ENCODE results near the gene KAZN.
"Not testable (repeated sequence)": the region's sequence is repeated elsewhere in the genome, so short reads cannot be mapped to it uniquely, and the experiment has no call there.

Gene KAZN

DNA sequence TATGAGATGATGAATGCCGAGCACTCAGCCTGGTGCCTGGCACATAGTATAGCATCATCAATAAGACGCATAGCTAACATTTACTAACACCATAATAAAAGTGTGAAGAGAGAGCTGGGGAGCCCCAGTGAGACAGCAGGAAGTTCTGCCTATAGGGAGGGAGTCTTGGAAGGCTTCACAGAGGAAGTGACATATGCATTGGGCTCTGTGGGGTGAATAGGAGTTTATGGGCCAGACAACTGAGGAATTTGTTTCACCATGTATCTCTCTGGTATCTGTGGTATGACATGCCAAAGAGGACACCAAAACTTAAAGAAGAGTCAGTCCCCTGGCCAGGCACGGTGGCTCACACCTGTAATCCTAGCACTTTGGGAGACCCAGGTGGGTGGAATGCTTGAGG lies 436.8 kb downstream of the KAZN start:
- DNase-seq (ENCODE audit: low read depth in 2 of 2), result no peak

DNA sequence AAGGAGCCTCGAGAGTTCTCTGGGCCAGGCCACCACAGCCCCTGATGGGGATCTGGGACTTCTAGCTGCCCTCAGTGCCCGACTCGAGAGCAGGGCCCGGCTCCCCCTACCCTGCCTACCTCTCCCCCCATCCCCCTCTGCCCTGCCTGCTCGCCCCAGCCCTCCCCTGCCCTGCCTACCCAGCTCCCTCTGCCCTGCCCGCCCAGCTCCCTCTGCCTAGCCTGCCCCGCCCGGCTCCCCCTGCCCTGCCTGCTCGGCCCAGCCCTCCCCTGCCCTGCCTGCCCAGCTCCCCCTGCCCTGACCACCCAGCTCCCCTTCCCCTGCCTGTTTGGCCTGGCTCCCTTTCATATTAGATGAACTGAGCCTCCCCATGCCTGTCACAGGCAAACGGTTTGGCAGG lies 437.6 kb downstream of the KAZN start:
- no peak for DNase-seq (ENCODE audit: low read depth in 2 of 2)

DNA sequence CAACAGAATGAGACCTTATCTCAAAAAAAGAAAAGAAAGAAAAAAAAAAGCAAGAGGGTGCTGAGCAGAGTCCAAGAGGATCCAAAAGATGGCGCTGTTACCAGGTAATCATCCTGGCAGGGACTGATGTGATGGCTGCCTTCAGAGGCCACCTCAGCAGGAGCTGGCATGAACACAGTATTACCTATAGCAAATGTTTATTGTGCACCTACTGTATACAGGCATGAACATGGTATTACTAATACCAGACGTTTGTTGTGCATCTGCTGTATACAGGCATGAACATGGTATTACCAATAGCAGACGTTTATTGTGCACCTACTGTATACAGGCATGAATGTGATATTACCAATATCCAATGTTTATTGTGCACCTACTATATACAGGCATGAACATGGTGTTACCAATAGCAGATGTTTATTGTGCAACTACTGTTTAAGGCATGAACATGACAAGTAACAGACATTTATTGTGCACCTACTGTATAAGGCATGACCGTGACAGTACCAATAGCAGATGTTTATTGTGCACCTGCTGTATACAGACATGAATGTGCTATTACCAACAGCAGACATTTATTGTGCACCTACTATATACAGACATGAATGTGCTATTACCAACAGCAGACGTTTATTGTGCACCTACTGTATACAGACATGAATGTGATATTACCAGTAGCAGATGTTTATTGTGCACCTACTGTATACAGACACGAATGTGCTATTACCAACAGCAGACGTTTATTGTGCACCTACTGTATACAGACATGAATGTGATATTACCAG lies 439.9 kb downstream of the KAZN start:
- DNase-seq (ENCODE audit: low read depth in 2 of 2), result no peak

DNA sequence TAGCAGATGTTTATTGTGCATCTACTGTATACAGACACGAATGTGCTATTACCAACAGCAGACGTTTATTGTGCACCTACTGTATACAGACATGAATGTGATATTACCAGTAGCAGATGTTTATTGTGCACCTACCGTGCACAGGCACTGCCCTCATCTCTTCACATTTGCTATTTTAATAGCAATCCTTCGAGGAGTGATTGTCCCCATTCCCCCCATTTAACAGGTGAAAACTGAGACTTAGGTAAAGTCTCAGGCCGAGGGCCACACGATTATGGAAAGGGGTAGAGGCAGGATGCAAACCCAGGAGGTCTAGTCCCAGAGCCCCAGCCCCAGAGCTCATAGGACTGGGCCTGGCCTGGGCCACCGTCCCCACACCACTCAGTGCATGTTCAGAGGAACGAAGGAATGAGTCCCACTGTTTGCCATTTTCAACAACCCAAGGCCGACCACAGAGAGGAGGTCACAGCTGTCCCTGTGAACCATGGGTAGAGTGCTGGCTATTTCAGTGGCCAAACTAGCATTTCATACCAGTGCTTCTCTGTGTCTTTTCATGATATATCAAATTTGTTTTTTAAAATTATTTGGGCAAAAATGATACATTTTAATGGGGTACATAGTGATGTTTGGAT lies 440.6 kb downstream of the KAZN start:
- no peak for DNase-seq (ENCODE audit: low read depth in 2 of 2)

DNA sequence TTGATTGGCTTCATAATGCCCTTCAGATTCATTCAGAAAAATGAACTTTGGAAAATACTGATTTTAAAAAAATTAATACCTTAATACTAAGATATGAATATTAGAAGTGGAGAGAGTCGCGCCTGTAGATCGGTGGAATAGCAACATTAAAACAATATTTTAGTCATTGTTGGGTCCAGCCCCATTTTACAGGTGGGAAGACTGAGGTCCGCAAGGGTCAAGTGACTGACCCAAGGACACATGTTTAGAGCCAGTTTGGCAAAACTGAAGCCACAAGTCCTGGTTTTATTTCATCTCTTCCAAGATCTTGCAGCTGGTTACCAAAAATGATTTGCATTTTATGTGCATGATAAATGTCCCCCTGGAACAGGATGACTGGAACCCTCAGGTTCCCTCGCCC lies 441.4 kb downstream of the KAZN start:
- DNase-seq (ENCODE audit: low read depth in 2 of 2), result no peak

DNA sequence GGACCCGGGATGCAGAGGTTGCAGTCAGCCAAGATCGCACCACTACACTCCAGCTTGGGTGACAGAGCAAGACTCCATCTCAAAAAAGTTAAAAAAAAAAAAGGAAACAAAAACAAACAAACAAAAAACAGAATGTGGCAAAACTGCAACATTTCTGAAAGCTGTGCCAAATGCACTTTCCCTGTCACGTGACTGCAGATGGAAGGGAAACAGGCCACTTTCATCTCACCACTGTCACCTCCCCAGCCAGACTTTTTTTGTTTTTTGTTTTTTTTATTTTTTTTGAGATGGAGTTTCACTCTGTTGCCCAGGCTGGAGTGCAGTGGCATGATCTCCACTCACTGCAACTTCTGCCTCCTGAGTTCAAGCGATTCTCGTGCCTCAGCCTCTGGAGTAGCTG lies 442.2 kb downstream of the KAZN start:
- not testable (repeated sequence) for DNase-seq (ENCODE audit: low read depth in 2 of 2)

DNA sequence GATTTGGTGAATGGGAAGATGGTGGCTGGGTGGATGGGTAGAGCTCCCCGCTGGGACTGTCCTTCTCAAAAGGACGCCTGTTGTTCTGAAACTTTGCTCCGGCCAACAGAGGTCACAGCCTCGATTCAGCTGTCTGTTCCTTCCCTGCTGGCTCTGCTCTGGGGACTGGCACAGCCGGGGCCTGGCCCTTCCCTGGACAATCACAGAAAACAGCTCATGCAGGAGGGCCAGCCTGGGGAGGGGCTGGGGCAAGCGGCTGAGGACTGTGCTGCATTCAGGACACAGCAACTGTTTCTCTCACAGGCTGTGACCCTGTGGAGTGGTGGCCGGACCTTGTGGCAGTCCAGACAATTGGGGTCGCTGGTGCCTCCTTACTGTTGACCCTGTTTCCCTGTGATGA lies 444.4 kb downstream of the KAZN start:
- no peak for DNase-seq (ENCODE audit: low read depth in 2 of 2)

DNA sequence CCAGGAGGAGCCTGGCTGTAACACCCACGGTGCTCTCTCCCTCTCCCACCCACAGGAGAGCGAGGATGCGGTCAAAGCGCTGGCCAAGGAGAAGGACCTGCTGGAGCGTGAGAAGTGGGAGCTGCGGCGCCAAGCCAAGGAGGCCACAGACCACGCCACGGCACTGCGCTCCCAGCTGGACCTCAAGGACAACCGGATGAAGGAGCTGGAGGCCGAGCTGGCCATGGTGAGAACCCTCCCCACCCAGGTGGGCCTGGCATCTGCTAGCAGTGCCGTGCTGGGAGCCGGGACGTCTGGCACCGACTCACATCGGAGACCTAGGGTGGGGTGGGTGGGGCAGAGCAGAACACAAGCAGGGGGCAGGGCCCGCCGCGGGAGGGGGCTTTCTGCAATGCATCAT lies 445.4 kb downstream of the KAZN start:
- DNase-seq (ENCODE audit: low read depth in 2 of 2), result no peak

DNA sequence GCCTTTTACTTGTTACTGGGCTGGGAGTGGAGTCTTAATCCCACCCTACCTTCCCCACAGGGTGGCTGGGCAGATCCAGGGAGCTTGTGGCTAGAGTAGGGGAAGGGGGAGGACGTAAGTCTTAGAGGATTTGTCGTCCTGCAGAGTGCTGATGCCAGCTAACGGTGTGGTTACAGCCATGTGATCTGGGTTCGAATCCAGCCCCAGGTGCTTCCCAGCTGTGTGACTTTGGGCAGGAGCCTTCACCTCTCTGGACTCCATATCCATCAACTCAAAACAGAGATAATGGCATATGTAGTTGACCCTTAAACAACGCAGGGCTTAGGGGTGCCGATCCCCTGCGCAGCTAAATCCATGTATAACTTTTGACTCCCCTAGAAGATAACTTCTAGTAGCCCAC lies 446.6 kb downstream of the KAZN start:
- no peak for DNase-seq (ENCODE audit: low read depth in 2 of 2)

DNA sequence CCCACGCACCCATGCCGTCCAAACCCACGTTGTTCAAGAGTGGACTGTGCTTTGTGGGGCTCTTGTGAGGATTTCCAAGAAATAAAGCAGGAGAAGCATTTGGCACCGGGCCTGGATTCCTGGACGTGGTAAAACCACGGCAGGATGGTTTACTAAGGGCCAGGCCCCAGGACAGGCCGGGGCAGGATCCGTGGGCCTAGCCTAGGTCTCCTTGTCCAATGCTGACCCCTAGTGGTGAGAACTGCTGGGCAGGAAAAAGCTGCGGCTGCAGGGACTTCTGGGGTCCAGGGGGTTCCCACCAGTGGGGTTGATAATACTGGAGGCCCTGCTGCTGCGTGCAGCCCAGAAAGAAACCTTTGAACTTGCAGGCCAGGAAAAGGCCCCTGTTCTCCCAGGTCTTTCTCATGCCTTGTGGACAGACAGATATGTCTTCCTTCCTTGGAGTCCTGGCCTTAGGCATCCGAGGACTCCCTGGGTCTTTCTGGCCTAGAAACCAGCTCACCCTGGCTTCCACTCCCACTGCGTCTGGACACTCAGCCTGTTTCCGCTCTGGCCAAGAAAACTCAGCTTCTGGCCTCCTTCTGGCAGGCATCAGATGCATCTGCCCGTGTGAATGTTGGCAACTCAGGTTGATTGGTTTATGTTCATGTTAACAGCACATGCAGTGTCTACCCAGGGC lies 448.1 kb downstream of the KAZN start:
- no peak for DNase-seq (ENCODE audit: low read depth in 2 of 2)

DNA sequence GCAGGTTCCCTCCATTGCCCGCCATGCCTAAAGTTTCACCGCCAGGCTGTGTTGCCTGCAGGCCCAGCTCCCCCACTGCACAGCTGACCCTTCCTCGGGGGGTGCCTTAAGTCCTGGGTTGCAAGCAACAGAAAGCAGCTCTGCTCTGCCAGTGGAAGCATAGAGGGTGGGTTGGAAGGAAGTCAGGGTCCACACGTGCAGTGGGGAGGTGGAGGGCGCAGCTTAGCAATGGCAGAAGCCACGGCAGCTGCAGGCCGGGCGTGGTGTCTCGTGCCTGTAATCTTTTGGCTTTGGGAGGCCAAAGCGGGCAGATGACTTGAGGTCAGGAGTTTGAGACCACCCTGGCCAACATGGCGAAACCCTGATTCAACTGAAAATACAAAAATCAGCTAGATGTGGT lies 448.8 kb downstream of the KAZN start:
- DNase-seq (ENCODE audit: low read depth in 2 of 2), result no peak

DNA sequence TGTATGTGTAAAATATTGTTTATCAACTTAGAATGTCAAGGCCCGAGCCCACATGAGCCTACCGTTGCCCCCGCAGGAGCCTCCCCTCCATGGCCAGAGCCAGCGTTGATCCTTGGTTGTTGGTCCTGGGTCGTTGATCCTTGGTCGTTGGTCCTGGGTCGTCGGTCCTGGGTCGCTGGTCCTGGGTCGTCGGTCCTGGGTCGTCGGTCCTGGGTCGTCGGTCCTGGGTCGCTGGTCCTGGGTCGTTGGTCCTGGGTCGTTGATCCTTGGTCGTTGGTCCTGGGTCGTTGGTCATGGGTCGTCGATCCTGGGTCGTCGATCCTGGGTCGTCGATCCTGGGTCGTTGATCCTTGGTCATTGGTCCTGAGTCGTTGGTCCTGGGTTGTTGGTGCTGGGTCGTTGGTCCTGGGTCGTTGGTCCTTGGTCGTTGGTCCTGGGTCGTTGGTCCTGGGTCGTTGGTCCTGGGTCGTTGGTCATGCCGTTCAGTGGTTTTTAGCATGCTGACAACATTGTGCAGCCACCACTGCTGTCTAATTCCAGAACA lies 450.0 kb downstream of the KAZN start:
- DNase-seq (ENCODE audit: low read depth in 2 of 2), result no peak

DNA sequence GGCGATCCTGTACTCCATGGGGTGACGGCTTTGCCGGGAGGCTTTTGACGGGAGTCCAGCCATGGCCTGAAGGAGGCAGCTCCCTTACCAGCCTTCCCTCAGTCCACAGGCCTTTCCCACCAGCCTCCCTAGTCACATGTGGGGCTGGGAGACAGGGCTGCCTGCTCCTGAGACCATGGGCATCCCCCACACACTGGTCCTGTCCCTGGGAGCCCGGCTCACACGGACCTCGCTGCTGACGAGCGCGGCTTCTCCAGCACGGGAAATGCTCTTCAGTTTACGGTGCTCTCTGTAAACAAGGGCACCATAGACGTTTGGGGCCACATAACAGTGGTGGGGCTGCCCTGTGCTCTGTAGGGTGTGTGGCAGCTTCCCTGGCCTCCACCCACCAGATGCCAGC lies 450.6 kb downstream of the KAZN start:
- no peak for DNase-seq (ENCODE audit: low read depth in 2 of 2)

DNA sequence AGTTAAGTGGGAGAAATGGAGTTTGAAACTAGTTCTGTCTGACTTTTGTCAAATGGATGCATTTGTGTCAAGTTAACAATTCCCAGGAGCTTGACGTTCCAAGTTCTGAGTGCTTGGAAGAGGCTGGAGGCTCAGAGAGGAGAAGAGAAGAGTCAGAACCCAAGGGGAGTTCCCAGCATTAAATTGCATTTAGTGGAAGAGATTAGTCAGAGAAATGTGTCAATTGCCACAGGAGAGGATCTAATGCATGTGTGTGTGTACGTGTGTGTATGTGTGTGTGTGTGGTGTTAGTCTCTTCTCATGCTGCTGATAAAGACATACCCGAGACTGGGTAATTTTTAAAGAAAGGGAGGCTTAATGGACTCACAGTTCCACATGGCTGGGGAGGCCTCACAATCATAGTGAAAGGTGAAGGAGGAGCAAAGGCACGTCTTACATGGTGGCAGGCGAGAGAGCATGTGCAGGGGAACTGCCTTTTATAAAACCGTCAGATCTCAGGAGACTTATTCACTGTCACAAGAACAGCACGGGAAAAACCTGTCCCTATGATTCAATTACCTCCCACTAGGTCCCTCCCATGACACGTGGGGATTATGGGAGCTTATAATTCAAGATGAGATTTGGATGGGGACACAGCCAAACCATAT lies 453.5 kb downstream of the KAZN start:
- no peak for DNase-seq (ENCODE audit: low read depth in 2 of 2)

DNA sequence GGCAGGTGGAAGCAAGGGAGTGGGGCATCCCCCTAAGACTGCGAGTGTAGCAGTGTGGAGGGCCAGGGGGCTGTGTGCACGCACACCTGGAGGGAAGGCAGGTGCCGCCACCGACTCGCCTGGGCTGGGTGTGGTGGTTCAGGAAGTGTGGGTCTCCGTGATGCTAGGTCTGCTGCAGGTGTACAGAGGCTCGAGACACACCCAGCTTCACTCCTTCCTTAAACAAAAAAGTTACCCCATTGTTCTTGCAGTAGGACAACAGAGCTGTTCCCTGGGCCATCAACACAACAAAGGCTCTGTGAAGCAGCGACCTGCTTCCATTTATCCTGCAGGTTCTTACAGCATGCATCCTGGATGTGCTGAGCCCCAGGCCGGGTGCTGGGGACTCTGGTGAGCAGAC lies 454.7 kb downstream of the KAZN start:
- no peak for DNase-seq (ENCODE audit: low read depth in 2 of 2)

DNA sequence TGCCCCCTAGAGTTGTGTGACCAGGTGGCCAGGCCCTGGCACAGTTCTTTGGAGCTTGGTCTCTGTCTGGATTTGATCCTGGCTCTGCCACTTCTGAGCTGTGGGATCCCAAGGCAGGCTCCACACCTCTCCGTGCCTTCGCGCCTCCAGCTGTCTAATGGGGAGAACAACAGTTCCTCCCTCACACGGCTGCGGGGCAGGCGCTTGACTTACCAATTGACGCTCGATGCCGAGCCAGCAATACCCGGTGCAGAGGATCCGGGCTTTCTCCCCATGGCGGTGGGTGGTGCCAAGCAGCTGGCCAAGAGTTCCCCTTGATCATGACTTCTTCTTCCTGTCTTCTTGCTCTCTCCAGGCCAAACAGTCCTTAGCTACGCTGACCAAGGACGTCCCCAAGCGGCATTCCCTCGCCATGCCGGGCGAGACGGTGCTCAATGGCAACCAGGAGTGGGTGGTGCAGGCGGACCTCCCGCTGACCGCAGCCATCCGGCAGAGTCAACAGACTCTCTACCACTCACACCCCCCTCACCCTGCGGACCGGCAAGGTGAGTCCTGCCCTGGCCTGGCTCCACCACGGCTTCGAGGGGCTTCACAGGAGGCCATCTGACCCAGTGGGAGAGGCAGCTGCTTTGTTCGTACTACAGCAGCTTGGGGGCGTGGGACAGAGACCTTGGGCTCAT lies 457.4 kb downstream of the KAZN start:
- no peak for DNase-seq (ENCODE audit: low read depth in 2 of 2)

DNA sequence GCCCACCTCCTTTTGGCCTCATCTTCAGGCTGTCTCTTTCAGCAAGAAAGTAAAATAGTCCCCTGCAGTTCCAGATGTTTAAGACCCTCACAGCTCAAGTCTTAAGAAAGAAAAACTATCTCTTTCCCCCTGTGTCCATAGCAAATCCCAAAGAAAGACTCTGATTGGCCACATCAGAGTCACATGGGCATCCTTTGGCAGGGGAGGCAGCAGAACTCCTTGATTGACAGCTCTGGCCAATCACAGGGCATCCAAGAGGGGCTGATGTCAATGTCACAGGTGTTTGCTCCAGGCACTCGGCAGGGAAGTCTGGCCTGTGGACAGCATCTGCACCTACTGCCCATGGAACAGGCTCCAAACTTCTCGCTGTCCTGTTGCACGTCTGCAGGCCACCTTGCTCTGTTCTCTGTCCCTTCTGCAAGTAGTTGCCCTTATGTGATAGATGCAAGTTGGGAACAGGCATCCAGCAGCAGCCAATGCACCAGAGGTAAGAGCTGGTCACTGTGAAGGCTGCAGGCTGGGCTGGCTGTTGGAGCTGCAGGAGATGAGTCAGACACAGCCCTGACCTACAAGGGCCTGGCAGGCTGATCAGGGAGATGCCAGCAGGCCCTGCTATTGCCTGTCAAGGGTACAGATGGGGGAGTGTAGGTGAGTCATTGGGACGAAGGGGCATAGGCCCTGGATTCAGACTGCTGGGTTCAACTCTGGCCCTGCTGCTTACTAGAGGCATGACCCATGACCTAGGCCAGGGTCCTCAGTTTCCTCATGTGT lies 458.2 kb downstream of the KAZN start:
- DNase-seq (ENCODE audit: low read depth in 2 of 2), result no peak

DNA sequence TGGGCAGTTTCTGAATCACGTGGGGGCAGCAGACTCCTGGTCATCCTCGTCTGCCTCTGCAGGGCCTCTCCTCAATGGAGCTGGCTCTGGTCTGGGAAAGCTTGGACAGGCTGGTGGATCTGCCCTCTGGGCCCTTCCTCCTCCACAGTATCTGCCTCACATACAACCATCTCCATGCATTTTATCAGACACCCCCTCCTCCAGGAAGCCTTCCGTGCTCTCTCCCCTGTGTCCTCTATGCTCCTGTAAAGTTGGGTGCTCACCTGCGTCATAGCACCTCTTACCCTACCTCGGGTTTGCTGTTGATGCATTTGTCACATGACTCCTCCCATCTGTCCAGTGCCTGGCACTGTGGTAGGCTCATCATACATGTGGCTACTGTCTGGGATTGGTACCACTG lies 459.3 kb downstream of the KAZN start:
- no peak for DNase-seq (ENCODE audit: low read depth in 2 of 2)

DNA sequence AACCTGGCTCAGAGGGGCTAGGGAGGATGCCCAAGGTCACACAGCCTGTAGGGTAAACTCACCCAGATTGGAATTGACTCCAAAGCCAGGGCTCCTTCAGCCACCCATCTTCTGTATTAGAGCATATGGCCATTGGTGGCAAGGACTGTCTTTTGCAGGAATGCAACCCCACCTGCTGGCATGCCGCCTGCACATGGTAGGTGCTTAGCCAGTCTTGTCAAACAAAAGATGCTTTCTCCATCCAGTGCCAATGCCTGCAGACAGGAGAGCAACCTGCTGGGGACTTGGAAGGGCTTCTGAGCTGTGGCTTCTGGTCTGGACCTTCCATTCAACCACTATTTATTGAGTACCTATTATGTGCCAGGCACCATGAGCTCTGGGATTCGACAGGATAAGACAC lies 459.8 kb downstream of the KAZN start:
- no peak for DNase-seq (ENCODE audit: low read depth in 2 of 2)

DNA sequence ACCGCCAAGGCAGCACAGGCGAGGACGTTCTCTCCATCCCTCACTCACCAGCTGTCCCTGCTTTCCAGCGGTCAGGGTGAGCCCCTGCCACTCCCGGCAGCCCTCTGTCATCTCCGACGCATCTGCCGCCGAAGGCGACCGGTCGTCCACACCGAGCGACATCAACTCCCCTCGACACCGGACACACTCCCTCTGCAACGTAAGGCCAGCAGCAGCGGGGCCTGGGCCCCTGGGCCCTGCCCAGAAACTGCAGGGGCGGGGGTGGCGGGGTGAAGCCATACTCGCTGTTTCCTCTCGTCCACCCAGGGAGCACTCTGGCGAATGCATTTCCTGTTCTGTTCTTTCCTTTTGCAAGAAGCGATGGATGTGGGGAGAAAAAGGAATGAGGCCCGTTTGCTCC lies 461.6 kb downstream of the KAZN start:
- DNase-seq (ENCODE audit: low read depth in 2 of 2), result no peak

DNA sequence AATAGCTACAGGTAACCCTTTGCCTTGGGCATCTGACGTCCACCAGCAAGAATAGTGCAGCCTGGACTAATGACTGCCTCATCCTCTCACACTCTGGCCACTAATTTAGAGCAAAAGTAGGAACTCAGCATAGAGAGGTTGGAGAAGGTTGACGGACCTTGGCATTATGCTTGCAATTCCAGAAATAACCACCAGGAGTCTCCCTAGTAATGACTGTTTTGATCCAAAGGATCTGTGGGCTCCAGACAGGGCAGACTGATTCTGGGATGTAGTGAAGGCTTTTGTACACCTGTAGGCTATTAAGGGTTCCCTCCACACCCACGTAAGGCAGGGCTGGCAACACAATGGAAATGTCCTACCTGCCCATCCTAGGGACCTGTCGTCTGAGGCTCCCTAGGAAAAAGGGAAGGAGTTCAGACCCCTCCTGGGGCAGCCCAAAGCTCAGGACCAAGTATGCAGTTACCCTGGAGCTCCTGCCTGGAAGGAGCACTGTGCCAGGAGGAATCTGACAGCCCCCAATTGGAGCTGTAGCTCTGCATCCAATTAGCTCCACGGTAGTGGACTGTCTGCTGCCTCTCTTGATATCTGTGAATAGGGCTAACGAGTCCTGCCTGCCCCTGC lies 464.1 kb downstream of the KAZN start:
- no peak for DNase-seq (ENCODE audit: low read depth in 2 of 2)
